Neural crest cell (in vitro differentiated cells): ENCODE data around the gene GLYATL3. TPM values are rescaled to one million over a fixed set of nuclear protein-coding genes. Genes with fewer than 3 reads are reported as not detected.
A peak's percentile ranks its signal among the peaks of the same experiment; 100 is the strongest.

Source experiments
- DNase-seq: peaks from one replicate; pipeline ENCODE4 v3.0.0; 2021; ENCODE audit warnings: low read depth, mixed read lengths, low spot score
- H3K27ac Mint-ChIP-seq: one replicate; pipeline ENCODE4 v1.8.0; 2021; ENCODE audit warnings: mild to moderate bottlenecking, mixed read lengths; ENCODE audit not compliant: unreplicated experiment
- H3K27me3 Mint-ChIP-seq: 2 replicates; pipeline ENCODE4 v1.8.0; 2021; ENCODE audit warnings: low read depth, mild to moderate bottlenecking, mixed read lengths
- H3K36me3 Mint-ChIP-seq: 2 replicates; pipeline ENCODE4 v1.8.0; 2021; ENCODE audit warnings: low read depth, mild to moderate bottlenecking, mixed read lengths
- H3K4me1 Mint-ChIP-seq: 2 replicates; pipeline ENCODE4 v1.8.0; 2021; ENCODE audit warnings: mixed read lengths
- H3K4me3 Mint-ChIP-seq: one replicate; pipeline ENCODE4 v1.8.0; 2021; ENCODE audit warnings: mild to moderate bottlenecking, mixed read lengths
- H3K9me3 Mint-ChIP-seq: 2 replicates; pipeline ENCODE4 v1.8.0; 2021; ENCODE audit warnings: mixed read lengths
- CTCF ChIP-seq: fragments of 200-600 bp; sonication (generic); conservative IDR thresholded peaks from 2 replicates; pipeline ENCODE4 v1.5.0; 2021; ENCODE audit warnings: antibody characterized with exemption, mild to moderate bottlenecking
- long read RNA-seq: library from polyadenylated mRNA; unstranded; transcript quantifications from one replicate; pipeline ENCODE4 v2.0.0, GENCODE V29; 2020
- total RNA-seq: library from RNA; stranded (reverse); gene quantifications from 2 replicates; pipeline ENCODE4 v1.2.1, GENCODE V29; 2021

Gene GLYATL3
- not detected in 2 replicates for total RNA-seq
- long read RNA-seq: 0 reads

GRCh38 chr6:49499623-49500022 is at the start of gene GLYATL3:
GLYATL3 (plus strand) TSS chr6:49499923; CDS start chr6:49511991, 12,068 bp downstream.
- H3K27ac Mint-ChIP-seq: no peak within 1 kb of the TSS
- H3K4me1 Mint-ChIP-seq: no peaks in the 10 kb centered on the region
- H3K4me3 Mint-ChIP-seq: no peak within 1 kb of the TSS

GRCh38 chr6:49453221-49453620 is 46.5 kb upstream of the GLYATL3 start:
- Mint-ChIP-seq H3K4me3 (no peak overlapping the region), H3K9me3 (no peaks in the 10 kb centered on the region), H3K27ac (no peak overlapping the region), H3K4me1 (no peaks in the 10 kb centered on the region), H3K27me3 (no peaks in the 10 kb centered on the region), H3K36me3 (peaks cover 9% of the 10 kb centered on the region)
- TF ChIP-seq CTCF: peak; percentile 70
- no peak for DNase-seq

More at GRCh38 chr6:49499623-49500022, at the start of gene GLYATL3:
- no peaks in the 10 kb centered on the region for H3K9me3 Mint-ChIP-seq
- H3K36me3 Mint-ChIP-seq: no peaks in the 10 kb centered on the region
- peaks cover 12% of the 10 kb centered on the region for H3K27me3 Mint-ChIP-seq
- TF ChIP-seq CTCF: no peak
- no peak for DNase-seq

GRCh38 chr6:49454787-49455709 is 44.7 kb upstream of the GLYATL3 start:
- H3K4me1 Mint-ChIP-seq: no peaks in the 10 kb centered on the region
- no peak overlapping the region for H3K27ac Mint-ChIP-seq
- H3K9me3 Mint-ChIP-seq: no peaks in the 10 kb centered on the region
- no peak overlapping the region for H3K4me3 Mint-ChIP-seq
- DNase-seq: no peak
- H3K36me3 Mint-ChIP-seq: peaks cover 6% of the 10 kb centered on the region
- no peaks in the 10 kb centered on the region for H3K27me3 Mint-ChIP-seq
- TF ChIP-seq CTCF: no peak

- Mint-ChIP-seq H3K27ac (no peak overlapping the region), H3K4me1 (peaks cover 17% of the 10 kb centered on the region), H3K27me3 (no peaks in the 10 kb centered on the region), H3K36me3 (peaks cover 3% of the 10 kb centered on the region), H3K9me3 (no peaks in the 10 kb centered on the region), H3K4me3 (no peak overlapping the region)
- DNase-seq: no peak
- no peak for TF ChIP-seq CTCF
Measured at GRCh38 chr6:49457771-49458170, 42.0 kb upstream of the GLYATL3 start.

- DNase-seq: no peak
- Mint-ChIP-seq H3K27ac (no peak overlapping the region), H3K27me3 (no peaks in the 10 kb centered on the region), H3K4me3 (peak overlapping the region; percentile 98), H3K4me1 (peaks cover 33% of the 10 kb centered on the region), H3K9me3 (no peaks in the 10 kb centered on the region), H3K36me3 (no peaks in the 10 kb centered on the region)
- no peak for TF ChIP-seq CTCF
Measured at GRCh38 chr6:49462071-49462470, 37.7 kb upstream of the GLYATL3 start.
